G401.6 (cell line): ENCODE measurements around the gene DUSP16.
"Not testable (repeated sequence)": the region's sequence is repeated elsewhere in the genome, so short reads cannot be mapped to it uniquely, and the experiment has no call there.

Source experiments
- FAIRE-seq: peaks from 2 replicates; lab custom pipeline; 2012; peaks lifted over from hg19 to GRCh38; lab: Jason Lieb, UNC

Gene DUSP16

GRCh38 chr12:12583510-12584178 lies 21.0 kb upstream of the DUSP16 start:
- FAIRE-seq: no peak

- FAIRE-seq: no peak
These were observed 20.2 kb upstream of the DUSP16 start for GRCh38 chr12:12582895-12583303.

- FAIRE-seq: no peak
These were observed 19.7 kb upstream of the DUSP16 start for GRCh38 chr12:12582193-12582881.

GRCh38 chr12:12580716-12581115 lies 18.1 kb upstream of the DUSP16 start:
- FAIRE-seq: not testable (repeated sequence)

GRCh38 chr12:12577786-12578185 lies 15.1 kb upstream of the DUSP16 start:
- FAIRE-seq: no peak

- no peak for FAIRE-seq
These were observed 10.0 kb upstream of the DUSP16 start for GRCh38 chr12:12572659-12573058.

- not testable (repeated sequence) for FAIRE-seq
These were observed 3.3 kb upstream of the DUSP16 start for GRCh38 chr12:12565971-12566370.

- FAIRE-seq: no peak
These were observed 2.2 kb upstream of the DUSP16 start for GRCh38 chr12:12564911-12565310.

- no peak for FAIRE-seq
These were observed 746 bp upstream of the DUSP16 start for GRCh38 chr12:12563290-12563928.

- FAIRE-seq: no peak
These were observed 613 bp downstream of the DUSP16 start for GRCh38 chr12:12562016-12562483.

- no peak for FAIRE-seq
These were observed 1.2 kb downstream of the DUSP16 start for GRCh38 chr12:12561371-12562015.

- FAIRE-seq: peak; percentile 66
These were observed 1.9 kb downstream of the DUSP16 start for GRCh38 chr12:12560587-12561370.

- FAIRE-seq: no peak
These were observed 2.9 kb downstream of the DUSP16 start for GRCh38 chr12:12559719-12560296.

- FAIRE-seq: no peak
These were observed 4.4 kb downstream of the DUSP16 start for GRCh38 chr12:12558291-12558690.

GRCh38 chr12:12557733-12558132 lies 4.9 kb downstream of the DUSP16 start:
- no peak for FAIRE-seq

- FAIRE-seq: no peak
These were observed 7.0 kb downstream of the DUSP16 start for GRCh38 chr12:12555656-12556055.

- FAIRE-seq: no peak
These were observed 9.4 kb downstream of the DUSP16 start for GRCh38 chr12:12553208-12553785.

GRCh38 chr12:12551115-12551514 lies 11.5 kb downstream of the DUSP16 start:
- FAIRE-seq: peak; percentile 30

GRCh38 chr12:12550277-12550676 lies 12.4 kb downstream of the DUSP16 start:
- FAIRE-seq: no peak

- FAIRE-seq: no peak
These were observed 13.2 kb downstream of the DUSP16 start for GRCh38 chr12:12549426-12549825.

- no peak for FAIRE-seq
These were observed 13.9 kb downstream of the DUSP16 start for GRCh38 chr12:12548713-12549112.
